Measurements from ENCODE around the gene DDAH2.

The DDAH2 gene

GRCh38 chr6:31700740-31701401 is 28.2 kb downstream of the DDAH2 start:
- no peaks in the 10 kb centered on the region for H4K20me1 ChIP-seq (ENCODE audit: insufficient read depth, low read length)
- no peaks in the 10 kb centered on the region for H3K9me3 ChIP-seq (ENCODE audit: insufficient read depth, low read length, severe bottlenecking)
- peak overlapping the region; percentile 73 for H3K4me2 ChIP-seq (ENCODE audit: insufficient read depth, low read length)
- peaks cover 34% of the 10 kb centered on the region for H3K4me1 ChIP-seq (ENCODE audit: insufficient read depth, low read length)
- H3K27me3 ChIP-seq (ENCODE audit: insufficient read depth, low read length, poor library complexity): no peaks in the 10 kb centered on the region
- DNase-seq (no peak), ATAC-seq (ENCODE audit: insufficient read depth, low read depth) (no peak)
- H2AFZ ChIP-seq (ENCODE audit: low read depth, low read length): no peak overlapping the region
- H3K36me3 ChIP-seq (ENCODE audit: insufficient read depth, low read length): peaks cover 44% of the 10 kb centered on the region
- peaks cover 44% of the 10 kb centered on the region for H3K79me2 ChIP-seq (ENCODE audit: insufficient read depth, low read length)
- peak overlapping the region; percentile 53 for H3K27ac ChIP-seq (ENCODE audit: low read length)
- H3K4me3 ChIP-seq (ENCODE audit: low read depth in 1 of 2, low read length in 2 of 2): peak overlapping the region in 1 of 2 experiments; percentile 33; a peak in 2 of 4 replicates
- peak overlapping the region; percentile 84; the same call in 1 of the 2 replicates for H3K9ac ChIP-seq (ENCODE audit: low read depth, low read length)
- TF ChIP-seq CTCF (IDR thresholded peaks at IDR 0.05; ENCODE audit: borderline replicate concordance, extremely low read depth, low read length, poor library complexity, severe bottlenecking): no peak

DNA sequence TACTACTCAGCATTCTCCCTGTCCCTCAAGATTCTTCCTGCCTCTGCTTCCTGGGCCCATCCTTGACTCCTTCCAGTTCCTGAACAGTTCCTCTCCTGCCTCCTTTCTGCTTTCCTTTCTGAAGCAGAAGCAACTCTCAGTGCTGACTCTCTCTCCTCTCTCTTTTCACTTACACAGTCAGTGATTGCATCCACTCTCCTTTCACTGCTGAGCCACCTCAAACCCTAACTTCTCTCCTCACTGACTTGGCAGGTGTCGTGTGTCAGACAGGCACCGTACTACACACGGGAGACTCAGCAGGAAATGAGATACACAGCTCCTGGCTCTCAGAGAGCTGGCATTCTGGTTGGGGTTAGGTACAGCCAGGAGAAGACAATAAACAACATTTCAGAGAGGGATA is 31.5 kb downstream of the DDAH2 start:
- Histone ChIP-seq H4K20me1 (ENCODE audit: insufficient read depth, low read length) (0 out of 2 replicates have a peak, but pooled peaks cover 4% of the 10 kb centered on the region), H3K9me3 (ENCODE audit: insufficient read depth, low read length, severe bottlenecking) (no peaks in the 10 kb centered on the region), H3K4me3 (ENCODE audit: low read depth in 1 of 2, low read length in 2 of 2) (no peak overlapping the region), H3K27ac (ENCODE audit: low read length) (no peak overlapping the region), H3K4me1 (ENCODE audit: insufficient read depth, low read length) (peaks cover 25% of the 10 kb centered on the region), H3K79me2 (ENCODE audit: insufficient read depth, low read length) (peaks cover 39% of the 10 kb centered on the region), H2AFZ (ENCODE audit: low read depth, low read length) (no peak overlapping the region), H3K36me3 (ENCODE audit: insufficient read depth, low read length) (peaks cover 73% of the 10 kb centered on the region), H3K27me3 (ENCODE audit: insufficient read depth, low read length, poor library complexity) (no peaks in the 10 kb centered on the region), H3K9ac (ENCODE audit: low read depth, low read length) (no peak overlapping the region), H3K4me2 (ENCODE audit: insufficient read depth, low read length) (no peak overlapping the region)
- DNase-seq (no peak), ATAC-seq (ENCODE audit: insufficient read depth, low read depth) (no peak)
- TF ChIP-seq EZH2 (IDR thresholded peaks at IDR 0.05; ENCODE audit: borderline replicate concordance, low read depth, low read length, severe bottlenecking) (no peak), CTCF (IDR thresholded peaks at IDR 0.05; ENCODE audit: borderline replicate concordance, extremely low read depth, low read length, poor library complexity, severe bottlenecking) (no peak)

GRCh38 chr6:31693535-31693934 is 35.6 kb downstream of the DDAH2 start:
- peaks cover under 1% of the 10 kb centered on the region; the same call in 1 of the 2 replicates for H3K4me1 ChIP-seq (ENCODE audit: insufficient read depth, low read length)
- H2AFZ ChIP-seq (ENCODE audit: low read depth, low read length): no peak overlapping the region
- H3K4me3 ChIP-seq (ENCODE audit: low read depth in 1 of 2, low read length in 2 of 2): no peak overlapping the region
- 0 out of 2 replicates have a peak, but pooled peaks cover 4% of the 10 kb centered on the region for H4K20me1 ChIP-seq (ENCODE audit: insufficient read depth, low read length)
- H3K27me3 ChIP-seq (ENCODE audit: insufficient read depth, low read length, poor library complexity): no peaks in the 10 kb centered on the region
- H3K36me3 ChIP-seq (ENCODE audit: insufficient read depth, low read length): peaks cover 84% of the 10 kb centered on the region
- H3K9me3 ChIP-seq (ENCODE audit: insufficient read depth, low read length, severe bottlenecking): no peaks in the 10 kb centered on the region
- TF ChIP-seq CTCF (IDR thresholded peaks at IDR 0.05; ENCODE audit: borderline replicate concordance, extremely low read depth, low read length, poor library complexity, severe bottlenecking) (no peak), EZH2 (IDR thresholded peaks at IDR 0.05; ENCODE audit: borderline replicate concordance, low read depth, low read length, severe bottlenecking) (no peak)
- no peak for DNase-seq
- H3K79me2 ChIP-seq (ENCODE audit: insufficient read depth, low read length): peaks cover 5% of the 10 kb centered on the region
- no peak overlapping the region for H3K4me2 ChIP-seq (ENCODE audit: insufficient read depth, low read length)
- no peak overlapping the region for H3K9ac ChIP-seq (ENCODE audit: low read depth, low read length)
- no peak overlapping the region for H3K27ac ChIP-seq (ENCODE audit: low read length)
- ATAC-seq (ENCODE audit: insufficient read depth, low read depth): no peak

All from DND-41 (cell line).